ENCODE results near the gene TIMELESS. TPM values are rescaled to one million over a fixed set of nuclear protein-coding genes. Genes with fewer than 3 reads are reported as not detected.

The TIMELESS gene
- total and polyA plus RNA-seq, 10 of the 15 experiments (the other 5 are each of a cell fraction or from before 2014, with no cell fraction given), result 5.8 to 57.8 (median 31.8) TPM

GRCh38 chr12:56448860-56449621 lies at the start of gene TIMELESS (continued):
- TF ChIP-seq USF2 (IDR thresholded peaks at IDR 0.05; ENCODE audit: borderline replicate concordance, low read depth, low read length) (peak; percentile 67), YBX1 (IDR thresholded peaks at IDR 0.05) (no peak), SMAD5 (IDR thresholded peaks at IDR 0.05; ENCODE audit: low read depth) (0 out of 2 replicates have a peak, but pooled peaks have one; percentile 43), E2F8 (IDR thresholded peaks at IDR 0.05; ENCODE audit: low read depth, partially characterized antibody) (peak; percentile 98), CREM (IDR thresholded peaks at IDR 0.05; ENCODE audit: low read depth) (no peak; the same call in 1 of the 2 replicates), ZNF592 (IDR thresholded peaks at IDR 0.05) (no peak), MEF2B (IDR thresholded peaks at IDR 0.05; ENCODE audit: partially characterized antibody, poor library complexity, severe bottlenecking) (no peak), HSF1 (IDR thresholded peaks at IDR 0.05; ENCODE audit: low read depth, low read length) (0 out of 2 replicates have a peak, but pooled peaks have one; percentile 22), PML (IDR thresholded peaks at IDR 0.05; ENCODE audit: low read length) (peak; percentile 98), ZNF24 (IDR thresholded peaks at IDR 0.05) (no peak), NR2C1 (IDR thresholded peaks at IDR 0.05) (no peak), CBFB (IDR thresholded peaks at IDR 0.05; ENCODE audit: low read depth) (peak; percentile 48; the same call in 1 of the 2 replicates), NKRF (conservative IDR thresholded peaks at IDR 0.05) (peak; percentile 99), NFIC (IDR thresholded peaks at IDR 0.05; ENCODE audit: low read depth, low read length) (no peak), EED (IDR thresholded peaks at IDR 0.05; ENCODE audit: low read depth) (peak; percentile 58), ZNF384 (IDR thresholded peaks at IDR 0.05; ENCODE audit: borderline replicate concordance, low read depth, low read length) (peak; percentile 32; the same call in 1 of the 2 replicates), ETV6 (conservative IDR thresholded peaks at IDR 0.05 in 1 of 2, IDR thresholded peaks at IDR 0.05 in 1 of 2; ENCODE audit: borderline replicate concordance in 1 of 2, low read depth in 1 of 2) (no peak)

All from GM12878 (cell line).